ENCODE measurements around the gene UGT1A7.
"Not testable (repeated sequence)": the region's sequence is repeated elsewhere in the genome, so short reads cannot be mapped to it uniquely, and the experiment has no call there.

The UGT1A7 gene

DNA sequence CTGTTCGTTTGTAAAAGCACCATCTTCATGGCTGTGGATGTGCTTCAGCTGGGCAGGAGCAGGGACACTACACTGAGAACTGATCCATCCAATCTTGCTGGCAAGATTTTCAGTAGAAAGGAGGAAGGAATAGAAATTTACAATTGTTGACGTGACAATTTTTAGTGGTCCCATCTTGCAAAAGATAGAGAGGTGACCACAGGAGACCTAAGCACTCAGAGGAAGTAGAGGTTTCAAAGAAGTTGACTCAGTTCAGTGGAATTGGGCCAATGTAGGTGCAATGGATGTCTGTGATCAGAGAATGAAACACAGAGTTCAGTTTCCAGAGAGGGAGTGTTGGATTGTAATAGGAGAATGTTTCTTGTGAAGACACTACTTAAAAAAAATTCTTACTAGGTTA lies 32.4 kb downstream of the UGT1A7 start:
- no peak for DNase-seq

DNA sequence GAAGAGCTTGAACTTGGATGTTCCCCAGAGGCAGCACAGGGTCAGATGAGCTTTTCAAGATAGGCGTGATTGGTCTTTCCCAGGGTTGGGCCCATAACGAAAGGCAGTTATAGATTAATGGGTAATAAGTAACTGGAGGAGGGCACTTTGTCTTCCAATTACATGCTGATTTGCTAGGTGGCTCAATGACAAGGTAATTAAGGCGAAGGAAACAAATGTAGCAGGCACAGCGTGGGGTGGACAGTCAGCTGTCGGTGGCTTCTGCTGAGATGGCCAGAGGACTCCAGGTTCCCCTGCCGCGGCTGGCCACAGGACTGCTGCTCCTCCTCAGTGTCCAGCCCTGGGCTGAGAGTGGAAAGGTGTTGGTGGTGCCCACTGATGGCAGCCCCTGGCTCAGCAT lies 36.9 kb downstream of the UGT1A7 start, which contains the start of gene UGT1A4:
UGT1A4 (plus strand) TSS at position 185 of the 400 bp plus-strand sequence; CDS start at position 270, 85 bp downstream.
- no peak for DNase-seq

DNA sequence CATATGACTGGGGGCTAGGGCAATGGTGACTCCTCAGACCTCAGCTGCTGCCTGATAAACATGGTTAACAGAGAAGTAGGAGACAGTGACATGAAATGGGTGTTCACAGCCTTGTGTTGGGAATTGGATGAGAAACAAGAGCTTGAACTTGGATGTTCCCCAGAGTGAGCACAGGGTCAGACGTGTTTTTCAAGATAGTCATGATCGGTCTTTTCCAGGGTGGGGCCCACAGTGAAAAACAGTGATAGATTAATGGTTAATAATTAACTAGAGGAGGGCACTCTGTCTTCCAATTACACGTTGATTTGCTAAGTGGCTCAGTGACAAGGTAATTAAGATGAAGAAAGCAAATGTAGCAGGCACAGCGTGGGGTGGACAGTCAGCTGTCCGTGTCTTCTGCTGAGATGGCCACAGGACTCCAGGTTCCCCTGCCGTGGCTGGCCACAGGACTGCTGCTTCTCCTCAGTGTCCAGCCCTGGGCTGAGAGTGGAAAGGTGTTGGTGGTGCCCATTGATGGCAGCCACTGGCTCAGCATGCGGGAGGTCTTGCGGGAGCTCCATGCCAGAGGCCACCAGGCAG lies 47.1 kb downstream of the UGT1A7 start, which contains the start of gene UGT1A3:
UGT1A3 (plus strand) TSS at position 320 of the 579 bp plus-strand sequence; CDS start at position 405, 85 bp downstream.
- no peak for DNase-seq

DNA sequence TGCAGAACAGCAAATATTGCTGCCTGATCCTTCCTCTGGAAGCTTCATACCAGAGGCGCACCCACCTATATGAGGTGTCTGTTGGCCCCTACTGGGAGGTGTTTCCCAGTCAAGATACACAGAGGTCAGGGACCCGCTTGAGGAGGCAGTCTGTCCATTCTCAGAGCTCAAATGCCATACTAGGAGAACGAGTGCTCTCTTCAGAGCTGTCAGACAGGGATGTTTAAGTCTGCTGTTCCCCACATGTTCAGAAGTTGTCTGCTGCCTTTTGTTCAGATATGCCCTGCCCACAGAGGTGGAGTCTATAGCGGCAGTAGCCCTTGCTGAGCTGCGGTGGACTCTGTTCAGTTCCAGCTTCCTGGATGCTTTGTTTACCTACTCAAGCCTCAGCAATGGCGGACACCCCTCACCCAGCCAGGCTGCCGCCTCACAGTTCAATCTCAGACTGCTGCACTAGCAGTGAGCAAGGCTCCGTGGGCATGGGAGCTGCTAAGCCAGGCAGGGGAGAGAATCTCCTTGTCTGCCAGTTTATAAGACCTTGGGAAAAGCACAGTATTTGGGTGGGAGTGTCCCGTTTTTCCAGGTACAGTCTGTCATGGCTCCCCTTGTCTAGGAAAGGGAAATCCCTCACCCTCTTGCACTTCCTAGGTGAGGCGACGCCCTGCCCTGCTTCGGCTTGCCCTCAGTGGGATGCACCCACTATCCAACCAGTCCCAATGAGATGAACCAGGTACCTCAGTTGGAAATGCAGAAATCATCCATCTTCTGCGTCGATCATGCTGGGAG lies 55.4 kb downstream of the UGT1A7 start:
- DNase-seq, result not testable (repeated sequence)

DNA sequence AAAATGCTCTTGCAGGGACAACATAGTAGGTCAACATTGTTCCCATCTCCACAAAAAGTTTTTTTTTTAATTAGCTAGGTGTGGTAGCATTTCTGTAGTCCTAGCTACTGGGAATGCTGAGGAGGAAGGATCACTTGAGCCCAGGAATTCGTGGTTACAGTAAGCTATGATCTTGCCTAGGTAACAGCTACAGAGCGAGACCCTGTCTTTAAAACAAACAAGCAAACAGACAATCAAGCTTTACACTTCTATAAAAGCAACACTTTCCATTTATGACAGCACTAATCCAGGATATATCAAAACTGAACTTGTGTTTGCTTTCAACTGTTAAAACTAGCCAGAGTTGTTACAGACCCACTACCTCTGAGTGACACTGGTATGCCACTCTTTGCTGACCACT lies 59.2 kb downstream of the UGT1A7 start:
- no peak for DNase-seq

DNA sequence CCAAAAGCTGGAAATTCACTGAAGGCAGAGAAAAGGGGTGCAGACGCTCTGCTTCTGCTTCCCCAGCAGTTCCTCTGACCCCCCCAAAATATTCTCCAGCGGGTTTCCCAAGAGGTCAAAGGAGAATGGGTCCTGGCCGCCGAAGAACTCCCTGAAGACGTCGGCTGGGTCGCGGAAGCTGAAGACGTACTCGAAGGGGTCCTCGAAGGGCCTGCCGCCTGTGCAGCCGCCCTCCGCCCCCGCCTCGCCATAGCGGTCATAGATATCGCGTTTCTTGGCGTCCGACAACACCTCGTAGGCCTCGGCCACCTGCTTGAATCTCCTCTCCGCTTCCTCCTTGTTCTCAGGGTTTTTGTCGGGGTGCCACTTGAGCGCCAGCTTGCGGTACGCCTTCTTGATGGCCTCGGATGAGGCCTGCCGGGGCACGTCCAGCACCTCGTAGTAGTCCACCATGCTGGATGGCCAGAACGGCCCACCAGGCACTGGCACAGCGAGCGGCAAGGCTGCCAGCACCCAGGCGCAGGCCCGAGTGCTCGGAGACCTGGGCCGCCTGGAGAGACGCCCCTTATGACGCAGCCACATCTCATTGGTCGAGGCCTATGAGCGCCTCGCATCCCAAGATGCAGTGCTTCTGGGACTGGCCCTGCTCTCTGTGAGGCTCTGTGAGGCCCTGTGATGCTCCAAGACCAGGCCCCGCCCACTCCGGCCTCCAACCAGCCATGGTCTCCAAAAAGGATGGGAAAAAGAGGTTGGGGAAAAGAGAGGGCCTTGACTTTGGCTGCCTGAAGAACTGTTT lies 62.0 kb downstream of the UGT1A7 start:
- no peak for DNase-seq

DNA sequence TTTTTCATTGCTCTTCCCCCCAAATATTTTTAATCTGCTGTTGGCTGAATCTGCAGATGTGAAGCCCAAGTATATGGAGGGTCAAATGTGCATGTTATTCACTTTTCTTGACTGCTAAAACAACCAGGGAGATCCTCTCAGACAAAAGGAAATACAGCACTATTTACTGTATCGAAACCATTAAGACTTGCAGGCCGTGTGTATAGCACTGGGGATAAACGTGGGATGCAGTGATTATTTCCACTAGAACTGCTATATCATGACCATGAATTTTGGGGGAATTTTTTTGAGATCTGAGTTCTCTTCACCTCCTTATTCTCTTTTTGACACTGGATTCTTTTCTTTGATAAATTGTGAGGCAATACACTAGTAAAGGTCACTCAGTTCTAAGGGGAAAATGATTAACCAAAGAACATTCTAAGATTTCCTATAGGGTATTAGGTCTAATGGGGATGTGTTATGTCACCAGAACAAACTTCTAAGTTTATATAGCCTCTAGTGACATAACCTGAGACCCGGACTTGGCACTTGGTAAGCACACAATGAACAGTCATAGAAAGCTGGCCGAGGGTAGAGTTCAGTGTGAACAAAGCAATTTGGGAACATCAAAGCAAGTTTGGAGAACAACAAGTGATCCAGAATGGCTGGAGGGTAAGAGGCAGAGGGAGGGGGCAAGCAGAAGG lies 63.5 kb downstream of the UGT1A7 start:
- no peak for DNase-seq

DNA sequence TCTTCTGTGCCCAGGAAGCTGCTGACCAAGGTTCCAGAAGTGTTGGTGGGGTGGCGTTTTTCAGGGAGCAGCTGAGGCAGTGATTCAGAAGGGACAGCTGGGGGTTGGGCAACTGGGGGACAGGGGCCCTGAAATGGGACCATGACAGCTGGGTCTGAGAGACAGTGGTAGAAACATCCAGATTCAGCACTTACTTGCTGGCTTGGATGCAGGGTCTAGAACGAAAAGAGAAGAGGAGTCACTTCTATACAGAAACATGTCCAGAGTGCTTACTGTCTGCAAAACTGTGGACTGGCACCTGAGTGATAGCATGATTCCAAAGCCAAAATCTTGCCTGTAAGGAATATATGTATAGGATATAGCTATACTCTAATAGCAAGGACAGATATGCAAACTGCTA lies 64.1 kb downstream of the UGT1A7 start:
- not testable (repeated sequence) for DNase-seq

DNA sequence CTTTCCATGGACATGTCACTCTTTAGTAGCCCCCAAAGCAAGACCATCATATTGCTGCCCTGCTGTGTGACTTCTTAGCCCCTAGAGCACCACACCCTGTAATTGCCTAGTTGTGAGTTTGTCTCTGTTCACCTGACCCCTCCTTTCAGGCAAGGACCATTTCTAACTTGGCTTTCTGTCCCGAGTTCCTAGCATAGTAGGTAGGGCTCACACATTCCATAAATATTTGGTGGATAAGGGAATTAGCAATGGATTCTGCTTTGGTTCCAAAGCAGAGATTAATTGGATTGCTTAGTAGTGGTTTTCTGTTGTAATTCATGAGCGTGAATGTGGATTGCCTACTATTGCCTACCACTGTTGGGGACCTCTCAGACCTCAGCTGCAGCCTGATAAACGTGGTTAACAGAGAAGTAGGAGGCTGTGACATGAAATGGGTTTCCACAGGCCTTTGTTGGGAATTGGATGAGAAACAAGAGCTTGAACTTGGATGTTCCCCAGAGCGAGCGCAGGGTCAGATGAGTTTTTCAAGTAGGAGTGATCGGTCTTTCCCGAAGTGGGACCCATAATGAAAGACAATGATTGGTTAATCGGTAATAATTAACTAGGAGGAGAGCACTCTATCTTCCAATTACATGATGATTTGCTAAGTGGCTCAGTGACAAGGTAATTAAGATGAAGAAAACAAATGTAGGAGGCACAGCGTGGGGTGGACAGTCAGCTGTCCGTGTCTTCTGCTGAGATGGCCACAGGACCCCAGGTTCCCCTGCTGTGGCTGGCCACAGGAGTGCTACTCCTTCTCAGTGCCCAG lies 65.0 kb downstream of the UGT1A7 start:
- DNase-seq, result no peak

DNA sequence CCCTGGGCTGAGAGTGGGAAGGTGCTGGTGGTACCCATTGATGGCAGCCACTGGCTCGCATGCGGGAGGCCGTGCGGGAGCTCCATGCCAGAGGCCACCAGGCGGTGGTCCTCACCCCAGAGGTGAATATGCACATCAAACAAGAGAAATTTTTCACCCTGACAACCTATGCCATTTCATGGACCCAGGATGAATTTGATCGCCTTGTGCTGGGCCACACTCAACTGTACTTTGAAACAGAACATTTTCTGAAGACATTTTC lies 65.5 kb downstream of the UGT1A7 start:
- no peak for DNase-seq

DNA sequence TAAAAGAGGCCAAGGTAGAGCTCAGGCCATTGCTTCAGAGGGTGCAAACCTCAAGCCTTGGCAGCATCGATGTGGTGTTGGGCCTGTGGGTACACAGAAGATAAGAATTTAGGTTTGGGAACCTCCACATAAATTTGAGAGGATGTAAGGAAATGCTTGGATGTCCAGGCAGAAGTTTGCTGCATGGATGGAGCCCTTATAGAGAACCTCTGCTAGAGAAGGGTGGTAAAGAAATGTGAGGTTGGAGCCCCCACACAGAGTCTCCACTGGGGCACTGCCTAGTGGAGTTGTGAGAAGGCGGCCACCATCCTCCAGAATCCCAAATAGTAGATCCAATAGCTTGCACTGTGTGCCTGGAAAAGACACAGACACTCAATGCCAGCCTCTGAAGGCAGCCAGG lies 69.0 kb downstream of the UGT1A7 start:
- not testable (repeated sequence) for DNase-seq

DNA sequence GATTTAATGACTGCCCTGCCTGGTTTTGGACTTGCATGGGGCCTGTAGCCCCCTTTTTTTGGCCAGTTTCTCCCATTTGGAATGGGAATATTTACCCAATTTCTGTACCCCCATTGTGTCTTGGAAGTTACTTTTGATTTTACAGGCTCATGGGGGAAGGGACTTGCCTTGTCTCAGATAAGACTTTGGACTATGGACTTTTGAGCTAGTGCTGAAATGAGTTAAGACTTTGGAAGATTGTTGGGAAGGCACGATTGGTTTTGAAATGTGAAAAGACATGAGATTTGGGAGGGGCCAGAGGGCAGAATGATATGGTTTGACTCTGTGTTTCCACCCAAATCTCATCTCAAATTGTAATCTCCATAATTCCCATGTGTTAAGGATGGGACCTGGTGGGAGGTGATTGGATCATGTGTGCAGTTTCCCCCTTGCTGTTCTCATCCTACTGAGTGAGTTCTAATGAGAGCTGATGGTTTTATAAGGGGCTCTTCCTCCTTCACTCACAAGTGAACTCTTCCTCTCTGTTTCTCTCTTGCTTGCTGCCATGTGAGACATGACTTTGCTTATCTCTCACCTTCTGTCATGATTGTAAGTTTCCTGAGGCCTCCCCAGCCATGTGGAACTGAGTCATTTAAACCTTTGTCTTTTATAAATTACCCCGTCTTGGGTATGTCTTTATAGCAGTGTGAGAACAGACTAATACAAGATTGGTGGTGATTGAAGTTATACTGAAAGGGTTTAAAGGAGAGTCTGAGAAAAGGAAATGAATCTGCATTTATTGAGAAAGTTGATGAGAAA lies 69.7 kb downstream of the UGT1A7 start:
- DNase-seq, result not testable (repeated sequence)

DNA sequence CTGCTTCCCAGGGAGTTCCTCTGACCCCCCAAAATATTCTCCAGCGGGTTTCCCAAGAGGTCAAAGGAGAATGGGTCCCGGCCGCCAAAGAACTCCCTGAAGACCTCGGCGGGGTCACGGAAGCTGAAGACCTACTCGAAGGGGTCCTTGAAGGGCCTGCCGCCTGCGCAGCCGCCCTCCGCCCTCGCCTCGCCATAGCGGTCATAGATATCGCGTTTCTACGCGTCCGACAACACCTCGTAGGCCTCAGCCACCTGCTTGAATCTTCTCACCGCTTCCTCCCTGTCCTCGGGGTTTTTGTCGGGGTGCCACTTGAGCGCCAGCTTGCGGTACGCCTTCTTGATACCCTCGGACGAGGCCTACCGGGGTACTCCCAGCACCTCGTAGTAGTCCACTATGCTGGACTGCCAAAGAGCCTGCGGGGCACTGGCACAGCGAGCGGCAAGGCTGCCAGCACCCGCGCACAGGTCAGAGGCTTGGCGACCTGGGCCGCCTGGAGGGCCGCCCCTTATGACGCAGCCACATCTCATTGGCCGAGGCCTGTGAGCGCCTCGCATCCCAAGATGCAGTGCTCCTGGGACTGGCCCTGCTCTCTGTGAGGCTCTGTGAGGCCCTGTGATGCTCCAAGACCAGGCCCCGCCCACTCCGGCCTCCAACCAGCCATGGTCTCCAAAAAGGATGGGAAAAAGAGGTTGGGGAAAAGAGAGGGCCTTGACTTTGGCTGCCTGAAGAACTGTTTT lies 73.3 kb downstream of the UGT1A7 start:
- DNase-seq, result no peak

DNA sequence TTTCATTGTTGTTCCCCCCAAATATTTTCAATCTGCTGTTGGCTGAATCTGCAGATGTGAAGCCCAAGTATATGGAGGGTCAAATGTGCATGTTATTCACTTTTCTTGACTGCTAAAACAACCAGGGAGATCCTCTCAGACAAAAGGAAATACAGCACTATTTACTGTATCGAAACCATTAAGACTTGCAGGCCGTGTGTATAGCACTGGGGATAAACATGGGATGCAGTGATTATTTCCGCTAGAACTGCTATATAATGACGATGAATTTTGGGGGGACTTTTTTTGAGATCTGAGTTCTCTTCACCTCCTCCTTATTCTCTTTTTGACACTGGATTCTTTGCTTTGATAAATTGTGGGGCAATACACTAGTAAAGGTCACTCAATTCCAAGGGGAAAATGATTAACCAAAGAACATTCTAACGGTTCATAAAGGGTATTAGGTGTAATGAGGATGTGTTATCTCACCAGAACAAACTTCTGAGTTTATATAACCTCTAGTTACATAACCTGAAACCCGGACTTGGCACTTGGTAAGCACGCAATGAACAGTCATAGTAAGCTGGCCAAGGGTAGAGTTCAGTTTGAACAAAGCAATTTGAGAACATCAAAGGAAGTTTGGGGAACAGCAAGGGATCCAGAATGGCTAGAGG lies 74.9 kb downstream of the UGT1A7 start:
- DNase-seq, result no peak

DNA sequence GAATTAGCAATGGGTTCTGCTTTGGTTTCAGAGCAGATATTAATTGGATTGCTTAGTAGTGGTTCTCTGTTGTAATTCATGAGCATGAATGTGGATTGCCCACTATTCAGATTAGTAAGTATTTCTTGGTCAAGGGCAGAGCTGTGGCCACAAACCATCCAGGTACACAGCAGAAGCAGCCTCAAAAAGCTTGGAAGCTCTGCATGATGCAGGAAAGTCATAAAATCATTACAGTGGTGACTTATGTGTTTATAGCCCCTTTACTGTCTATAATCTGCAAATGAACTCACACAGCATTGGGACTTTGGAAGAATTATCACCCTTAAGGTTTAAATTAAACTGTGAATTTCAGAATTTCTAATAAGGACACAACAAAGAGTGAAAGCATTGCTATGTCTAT lies 76.4 kb downstream of the UGT1A7 start:
- DNase-seq, result no peak

DNA sequence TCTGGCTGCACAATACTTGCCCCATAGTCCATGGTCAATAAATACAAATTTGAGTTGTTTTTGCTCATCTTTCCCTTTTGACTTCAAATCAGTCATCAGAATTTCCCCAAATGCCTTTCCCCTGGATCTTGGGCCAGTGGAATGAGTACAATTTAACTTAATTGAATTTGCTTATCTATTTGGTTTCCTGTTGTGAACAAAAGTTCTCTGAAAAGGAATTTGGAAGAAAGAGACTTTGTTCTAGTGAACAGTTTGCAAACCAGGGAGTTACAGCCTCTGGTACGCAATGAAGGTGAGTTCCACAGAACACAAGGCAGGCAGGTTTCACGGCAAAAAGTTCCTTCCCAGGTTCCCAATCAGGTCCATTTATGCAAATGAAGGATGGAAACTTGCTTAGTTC lies 77.1 kb downstream of the UGT1A7 start:
- DNase-seq, result no peak

DNA sequence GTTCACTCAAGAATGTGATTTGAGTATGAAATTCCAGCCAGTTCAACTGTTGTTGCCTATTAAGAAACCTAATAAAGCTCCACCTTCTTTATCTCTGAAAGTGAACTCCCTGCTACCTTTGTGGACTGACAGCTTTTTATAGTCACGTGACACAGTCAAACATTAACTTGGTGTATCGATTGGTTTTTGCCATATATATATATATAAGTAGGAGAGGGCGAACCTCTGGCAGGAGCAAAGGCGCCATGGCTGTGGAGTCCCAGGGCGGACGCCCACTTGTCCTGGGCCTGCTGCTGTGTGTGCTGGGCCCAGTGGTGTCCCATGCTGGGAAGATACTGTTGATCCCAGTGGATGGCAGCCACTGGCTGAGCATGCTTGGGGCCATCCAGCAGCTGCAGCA lies 78.3 kb downstream of the UGT1A7 start, which contains the start of gene UGT1A1:
UGT1A1 (plus strand) TSS at position 228 of the 400 bp plus-strand sequence; CDS start at position 246, 18 bp downstream.
- DNase-seq, result no peak

DNA sequence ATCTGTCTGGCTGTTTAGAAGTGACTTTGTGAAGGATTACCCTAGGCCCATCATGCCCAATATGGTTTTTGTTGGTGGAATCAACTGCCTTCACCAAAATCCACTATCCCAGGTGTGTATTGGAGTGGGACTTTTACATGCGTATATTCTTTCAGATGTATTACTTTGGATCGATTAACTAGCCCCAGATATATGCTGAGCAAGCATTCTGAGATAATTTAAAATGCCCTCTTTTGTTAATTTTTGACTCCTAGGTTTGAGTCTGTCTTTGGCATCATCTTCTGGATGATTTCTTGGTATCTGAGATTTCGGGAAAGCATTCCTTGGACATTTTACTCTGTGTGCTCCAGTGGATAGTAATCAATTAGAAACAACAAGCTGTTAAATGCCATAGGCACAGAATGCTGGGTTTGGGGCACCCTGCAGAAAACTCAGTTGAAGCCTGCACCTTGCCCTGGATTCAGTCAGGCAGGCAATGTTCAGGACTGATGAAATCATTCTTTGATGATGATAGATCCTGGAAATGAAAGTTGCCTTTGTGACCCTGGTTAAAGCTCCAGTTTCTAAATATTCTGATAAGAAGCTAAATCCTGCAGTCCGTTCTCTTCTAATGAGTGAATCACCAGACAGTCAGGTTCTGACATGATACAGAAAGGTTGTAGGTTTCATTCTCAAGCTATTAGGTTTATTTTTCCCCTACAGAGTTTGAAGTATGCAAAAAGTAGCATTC lies 79.5 kb downstream of the UGT1A7 start:
- DNase-seq, result no peak

DNA sequence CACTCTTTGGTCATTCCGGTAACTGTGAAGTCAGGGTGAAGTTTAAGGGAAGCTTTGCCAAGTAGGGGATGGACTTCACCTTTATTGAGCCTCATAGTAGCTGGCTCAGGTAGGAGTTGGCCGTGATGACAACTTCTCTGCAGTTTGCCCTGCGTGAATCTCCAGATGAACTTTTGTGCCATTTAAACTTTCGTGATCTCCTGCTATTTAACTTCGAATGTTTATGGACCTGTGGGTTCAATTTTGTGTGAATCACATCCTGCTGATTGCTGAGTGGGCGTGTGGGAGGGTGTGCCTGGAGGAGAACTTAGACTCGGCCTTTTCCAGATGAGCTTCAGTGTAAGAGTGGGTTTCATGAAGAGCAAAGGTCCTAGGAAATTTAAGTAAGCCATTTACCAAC lies 82.6 kb downstream of the UGT1A7 start:
- no peak for DNase-seq
